ENCODE results near the gene CD248.

Gene CD248

GRCh38 chr11:66340596-66341501, 24.0 kb upstream of the CD248 start:
- no peak for DNase-seq

- DNase-seq, result no peak
Observed at GRCh38 chr11:66339686-66340483, 23.0 kb upstream of the CD248 start.

GRCh38 chr11:66339162-66339675, 22.4 kb upstream of the CD248 start:
- DNase-seq, result no peak

GRCh38 chr11:66338276-66339161, 21.7 kb upstream of the CD248 start:
- no peak for DNase-seq

- no peak for DNase-seq
Observed at GRCh38 chr11:66337103-66337899, 20.5 kb upstream of the CD248 start.

GRCh38 chr11:66336234-66337102, 19.6 kb upstream of the CD248 start, which contains the start of gene RIN1:
RIN1 (minus strand) TSS chr11:66336434; CDS start chr11:66336402, 32 bp downstream.
- peak; percentile 77 for DNase-seq

GRCh38 chr11:66335531-66336233, 18.8 kb upstream of the CD248 start:
- DNase-seq, result peak; percentile 64

- no peak for DNase-seq
Observed at GRCh38 chr11:66334605-66335442, 18.0 kb upstream of the CD248 start.

- no peak for DNase-seq
Observed at GRCh38 chr11:66333896-66334604, 17.2 kb upstream of the CD248 start.

GRCh38 chr11:66333220-66333877, 16.5 kb upstream of the CD248 start:
- DNase-seq, result no peak

- no peak for DNase-seq
Observed at GRCh38 chr11:66332371-66333219, 15.8 kb upstream of the CD248 start.

GRCh38 chr11:66331542-66332370, 14.9 kb upstream of the CD248 start:
- DNase-seq, result no peak

GRCh38 chr11:66330931-66331330, 14.1 kb upstream of the CD248 start:
- DNase-seq, result no peak

- DNase-seq, result no peak
Observed at GRCh38 chr11:66329165-66329673, 12.4 kb upstream of the CD248 start.

Data from femur (tissue), 1 donor.